Brain microvascular endothelial cell (primary cell): ENCODE data around the gene KLHL21.

ENCODE experiments used
- DNase-seq: peaks from one replicate; pipeline ENCODE4 v3.0.0-alpha.2; 2020
- H3K27ac ChIP-seq: fragments of 250-450 bp; sonication (Bioruptor Pico); 2 replicates; pipeline ENCODE4 v1.5.1; 2020; ENCODE audit warnings: mild to moderate bottlenecking, moderate library complexity
- H3K27me3 ChIP-seq: fragments of 250-450 bp; sonication (Bioruptor Pico); replicated peaks from 2 replicates; pipeline ENCODE4 v1.5.1; 2020; ENCODE audit warnings: mild to moderate bottlenecking
- H3K36me3 ChIP-seq: fragments of 250-450 bp; sonication (Bioruptor Pico); replicated peaks from 2 replicates; pipeline ENCODE4 v1.5.1; 2020; ENCODE audit warnings: mild to moderate bottlenecking
- H3K4me3 ChIP-seq: 2 replicates; pipeline ENCODE4 v1.5.1; 2011; ENCODE audit warnings: low read depth, mild to moderate bottlenecking, control low read depth, low read length, moderate library complexity
- CTCF ChIP-seq: IDR thresholded peaks from 2 replicates; pipeline ENCODE4 v1.5.1; 2011; ENCODE audit warnings: low read depth, mild to moderate bottlenecking, moderate library complexity, low read length, control low read depth, inconsistent platforms; ENCODE audit errors: missing control alignments
- in situ Hi-C: cut with HindIII; loops from 2 replicates; pipeline ENCODE4 v1.10.0; 2017; ENCODE audit warnings: low sequenced_read_pairs, low pct_ligation_motif_present

The KLHL21 gene

GRCh38 chr1:6584126-6585080 is 18.3 kb downstream of the KLHL21 start:
- TF ChIP-seq CTCF: peak; percentile 38
- H3K4me3 ChIP-seq: no peak overlapping the region
- H3K36me3 ChIP-seq: peaks cover 18% of the 10 kb centered on the region
- H3K27me3 ChIP-seq: no peaks in the 10 kb centered on the region
- no peak for DNase-seq
- in situ Hi-C loops: no loop called here
- H3K27ac ChIP-seq: no peak overlapping the region

GRCh38 chr1:6582370-6582769 is 20.3 kb downstream of the KLHL21 start:
- Histone ChIP-seq H3K4me3 (no peak overlapping the region), H3K36me3 (peaks cover 5% of the 10 kb centered on the region), H3K27ac (no peak overlapping the region), H3K27me3 (no peaks in the 10 kb centered on the region)
- DNase-seq: no peak
- in situ Hi-C loops: no loop called here
- TF ChIP-seq CTCF: no peak

GRCh38 chr1:6581561-6582305 is 20.9 kb downstream of the KLHL21 start:
- DNase-seq: no peak
- Histone ChIP-seq H3K4me3 (no peak overlapping the region), H3K27me3 (no peaks in the 10 kb centered on the region), H3K36me3 (peaks cover 2% of the 10 kb centered on the region), H3K27ac (no peak overlapping the region)
- no peak for TF ChIP-seq CTCF
- in situ Hi-C loops: no loop called here

- in situ Hi-C loops: no loop called here
- H3K27ac ChIP-seq: no peak overlapping the region
- no peaks in the 10 kb centered on the region for H3K27me3 ChIP-seq
- peak; percentile 41 for TF ChIP-seq CTCF
- H3K36me3 ChIP-seq: peaks cover 2% of the 10 kb centered on the region
- peak overlapping the region; percentile 82 for H3K4me3 ChIP-seq
- DNase-seq: no peak
Observed at GRCh38 chr1:6580593-6581409, 21.9 kb downstream of the KLHL21 start.

GRCh38 chr1:6580119-6580592 is 22.5 kb downstream of the KLHL21 start:
- H3K27ac ChIP-seq: peak overlapping the region; percentile 39
- in situ Hi-C loops: no loop called here
- peaks cover 2% of the 10 kb centered on the region for H3K36me3 ChIP-seq
- TF ChIP-seq CTCF: no peak
- H3K27me3 ChIP-seq: no peaks in the 10 kb centered on the region
- no peak for DNase-seq
- H3K4me3 ChIP-seq: peak overlapping the region; percentile 82
